GM19455 (cell line): ENCODE results near the gene TMEM86B.

ENCODE experiments used
- ATAC-seq: cut with Tn5 transposase; IDR thresholded peaks from one replicate; pipeline ENCODE4 v1.9.1; 2021; ENCODE audit not compliant: unreplicated experiment

Gene TMEM86B

DNA sequence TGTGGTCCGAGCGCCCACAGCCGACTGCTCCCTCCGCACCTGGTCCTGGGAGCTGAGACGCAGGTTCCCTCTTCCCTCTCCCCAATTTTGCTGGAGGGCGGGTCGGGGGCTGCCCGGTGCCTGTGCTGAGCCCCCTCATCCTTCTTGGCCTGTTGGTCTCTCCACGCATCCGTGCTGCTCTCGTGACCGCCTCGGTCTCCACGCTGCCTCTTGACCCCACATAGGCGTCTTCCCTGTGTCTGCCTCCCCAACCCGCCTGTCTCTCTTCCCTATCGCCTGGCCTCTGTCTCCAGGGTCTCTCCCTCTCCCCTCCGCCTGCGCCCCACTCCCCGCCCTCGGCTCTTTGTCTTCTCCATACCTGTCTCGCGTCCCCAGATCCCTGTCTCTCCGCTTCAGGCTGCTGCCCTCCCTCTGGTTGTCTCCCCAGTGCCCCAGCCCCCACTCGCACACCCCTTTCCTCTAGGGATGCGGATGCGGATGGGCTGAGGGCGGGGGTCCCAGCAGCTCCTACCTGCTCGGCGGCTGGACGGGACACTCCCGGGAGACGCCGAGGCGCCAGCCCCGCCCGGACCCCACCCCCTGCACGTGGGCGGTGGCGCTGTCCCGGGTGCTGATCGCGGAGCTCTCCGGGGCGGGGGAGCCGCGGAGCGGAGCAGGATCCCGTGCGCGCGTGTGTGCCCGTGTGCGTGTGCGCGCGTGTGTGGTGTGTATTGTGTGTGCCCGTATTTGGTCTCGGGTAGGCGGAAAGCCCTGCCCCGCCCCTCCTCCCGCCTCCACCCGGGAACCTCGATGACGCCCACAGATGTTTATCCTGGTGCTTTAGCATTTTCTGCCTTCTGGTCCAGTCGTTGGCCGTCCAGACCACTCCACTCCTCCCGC is 48.7 kb downstream of the TMEM86B start, which contains the start of gene SYT5:
Gene SYT5 (minus strand): TSS at position 684 of the 879 bp plus-strand sequence. CDS start 1,248 bp downstream, outside the sequence.
- ATAC-seq: no peak

DNA sequence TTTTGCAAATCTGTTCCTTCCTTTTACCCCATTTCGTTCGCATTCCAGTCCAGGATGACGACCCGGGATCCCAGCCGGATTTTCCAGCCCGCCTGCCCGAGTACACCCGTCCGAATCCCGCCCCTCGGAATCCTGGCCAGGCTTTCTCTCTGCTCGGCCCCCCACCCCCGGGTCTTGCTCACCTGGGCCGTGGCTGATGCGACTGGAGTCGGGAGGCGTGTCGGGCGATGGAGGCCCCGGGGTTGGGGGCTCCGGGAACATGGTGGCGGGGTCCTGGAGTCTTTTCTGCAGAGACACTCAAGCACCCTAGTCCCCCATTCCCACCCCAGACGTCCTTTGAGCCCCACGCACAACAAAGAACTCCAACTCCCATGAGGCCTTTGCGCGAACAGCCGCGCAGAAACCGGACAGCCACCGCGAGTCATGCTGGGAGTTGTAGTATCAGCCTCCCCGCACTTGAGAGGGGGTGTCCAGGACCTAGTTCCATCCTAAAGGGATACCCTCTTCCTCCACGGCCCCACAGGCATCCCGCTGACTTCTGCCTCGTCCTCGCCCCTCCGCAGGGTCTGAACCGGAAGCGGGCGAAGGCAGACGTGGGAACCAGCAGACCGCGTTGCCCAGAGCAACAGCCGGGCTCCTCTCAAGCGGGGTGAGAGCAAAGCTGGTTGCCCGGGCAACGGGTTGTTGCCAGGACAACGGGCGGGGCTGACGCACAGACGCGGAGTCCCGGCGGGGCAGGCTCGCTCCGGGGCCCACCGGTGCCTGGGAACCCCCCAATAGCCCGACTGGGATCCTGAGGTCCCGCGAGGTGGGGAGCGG is 49.6 kb downstream of the TMEM86B start:
- ATAC-seq: no peak
